Liver (tissue), 3 donors: ENCODE results near the gene UGGT2.

ENCODE experiments used
- EGR1 ChIP-seq, 2 donors: IDR thresholded peaks; 2 replicates each; pipeline ENCODE4 v1.6.1; 2016 to 2018; ENCODE audit warnings: antibody characterized with exemption in 2 of 2, low read depth in 2 of 2
- FOXA2 ChIP-seq: IDR thresholded peaks from 2 replicates; pipeline ENCODE4 v1.6.1; 2016; ENCODE audit warnings: antibody characterized with exemption
- HNF4A ChIP-seq, 2 donors: conservative IDR thresholded peaks; 2 replicates each; pipeline ENCODE4 v1.6.1; 2016; ENCODE audit warnings: antibody characterized with exemption in 2 of 2, mild to moderate bottlenecking in 2 of 2
- HNF4G ChIP-seq: IDR thresholded peaks from 2 replicates; pipeline ENCODE4 v1.6.1; 2016; ENCODE audit warnings: antibody characterized with exemption
- MAX ChIP-seq: IDR thresholded peaks from 2 replicates; pipeline ENCODE4 v1.6.1; 2016; ENCODE audit warnings: antibody characterized with exemption
- NR2F2 ChIP-seq: IDR thresholded peaks from 2 replicates; pipeline ENCODE4 v1.6.1; 2016; ENCODE audit warnings: antibody characterized with exemption
- RAD21 ChIP-seq, 2 donors: IDR thresholded peaks; 2 replicates each; pipeline ENCODE4 v1.6.1; 2016; ENCODE audit warnings: antibody characterized with exemption in 2 of 2, mild to moderate bottlenecking in 2 of 2
- REST ChIP-seq: IDR thresholded peaks from 2 replicates; pipeline ENCODE4 v1.6.1; 2016; ENCODE audit warnings: antibody characterized with exemption, mild to moderate bottlenecking
- SP1 ChIP-seq: IDR thresholded peaks from 2 replicates; pipeline ENCODE4 v1.6.1; 2018; ENCODE audit warnings: antibody characterized with exemption, mild to moderate bottlenecking
- TF ChIP-seq, protein P1 (sequence below): fragments of 150-350 bp; IDR thresholded peaks from 2 replicates; pipeline ENCODE4 v1.5.1; 2017; ENCODE audit warnings: improper control_type of control experiment, low read depth, low read length; ENCODE audit not compliant: missing input control
- donor health status: healthy.
- donor health status: healthy.

GRCh38 chr13:96020155-96020575, 33.0 kb downstream of the UGGT2 start:
- no peak for TF ChIP-seq REST
- TF ChIP-seq, protein P1, sequence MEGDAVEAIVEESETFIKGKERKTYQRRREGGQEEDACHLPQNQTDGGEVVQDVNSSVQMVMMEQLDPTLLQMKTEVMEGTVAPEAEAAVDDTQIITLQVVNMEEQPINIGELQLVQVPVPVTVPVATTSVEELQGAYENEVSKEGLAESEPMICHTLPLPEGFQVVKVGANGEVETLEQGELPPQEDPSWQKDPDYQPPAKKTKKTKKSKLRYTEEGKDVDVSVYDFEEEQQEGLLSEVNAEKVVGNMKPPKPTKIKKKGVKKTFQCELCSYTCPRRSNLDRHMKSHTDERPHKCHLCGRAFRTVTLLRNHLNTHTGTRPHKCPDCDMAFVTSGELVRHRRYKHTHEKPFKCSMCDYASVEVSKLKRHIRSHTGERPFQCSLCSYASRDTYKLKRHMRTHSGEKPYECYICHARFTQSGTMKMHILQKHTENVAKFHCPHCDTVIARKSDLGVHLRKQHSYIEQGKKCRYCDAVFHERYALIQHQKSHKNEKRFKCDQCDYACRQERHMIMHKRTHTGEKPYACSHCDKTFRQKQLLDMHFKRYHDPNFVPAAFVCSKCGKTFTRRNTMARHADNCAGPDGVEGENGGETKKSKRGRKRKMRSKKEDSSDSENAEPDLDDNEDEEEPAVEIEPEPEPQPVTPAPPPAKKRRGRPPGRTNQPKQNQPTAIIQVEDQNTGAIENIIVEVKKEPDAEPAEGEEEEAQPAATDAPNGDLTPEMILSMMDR, result peak; percentile 67
- TF ChIP-seq MAX, result no peak
- no peak for TF ChIP-seq EGR1 (IDR thresholded peaks at IDR 0.05; ENCODE audit: low read depth in 2 of 2)
- no peak for TF ChIP-seq HNF4A (conservative IDR thresholded peaks at IDR 0.05)
- peak; percentile 89 to 92 for TF ChIP-seq RAD21 (IDR thresholded peaks at IDR 0.05)
- no peak for TF ChIP-seq FOXA2
- no peak for TF ChIP-seq HNF4G
- TF ChIP-seq SP1, result no peak
- TF ChIP-seq NR2F2, result no peak
